DND-41 (cell line): ENCODE results near the gene DDX24.
A peak's percentile ranks its signal among the peaks of the same experiment; 100 is the strongest.

ENCODE experiments used
- ATAC-seq: fragments of 200-7000 bp; cut with Tn5 transposase; 3 replicates; pipeline ENCODE4 v1.9.1; 2021; ENCODE audit warnings: low read depth; ENCODE audit not compliant: insufficient read depth
- DNase-seq: peaks from one replicate; pipeline ENCODE4 v3.0.0-alpha.2; 2020
- H2AFZ ChIP-seq: 2 replicates; pipeline ENCODE4 v1.6.0; 2012; ENCODE audit warnings: low read depth, low read length
- H3K27ac ChIP-seq: 2 replicates; pipeline ENCODE4 v1.5.1; 2012; ENCODE audit warnings: low read length, inconsistent platforms
- H3K27me3 ChIP-seq: fragments of 200-600 bp; sonication (generic); 2 replicates; pipeline ENCODE4 v1.6.0; 2012; ENCODE audit warnings: low read length, mild to moderate bottlenecking, inconsistent platforms; ENCODE audit not compliant: insufficient read depth, poor library complexity
- H3K36me3 ChIP-seq: 2 replicates; pipeline ENCODE4 v1.5.1; 2012; ENCODE audit warnings: low read length, inconsistent platforms; ENCODE audit not compliant: insufficient read depth
- H3K4me1 ChIP-seq: 2 replicates; pipeline ENCODE4 v1.5.1; 2012; ENCODE audit warnings: mild to moderate bottlenecking, low read length; ENCODE audit not compliant: insufficient read depth
- H3K4me2 ChIP-seq: 2 replicates; pipeline ENCODE4 v1.6.0; 2012; ENCODE audit warnings: mild to moderate bottlenecking, moderate library complexity, low read length, inconsistent platforms; ENCODE audit not compliant: insufficient read depth
- H3K4me3 ChIP-seq, 2 experiments: fragments of 200-600 bp in 1 of 2; shearing (Covaris generic) in 1 of 2; 2 replicates each; pipeline ENCODE4 v1.5.1; 2012 to 2016; ENCODE audit warnings: inconsistent platforms in 2 of 2, low read length in 2 of 2, mild to moderate bottlenecking in 2 of 2, low read depth in 1 of 2, moderate library complexity in 1 of 2
- H3K79me2 ChIP-seq: 2 replicates; pipeline ENCODE4 v1.6.0; 2012; ENCODE audit warnings: low read length, inconsistent platforms; ENCODE audit not compliant: insufficient read depth
- H3K9ac ChIP-seq: 2 replicates; pipeline ENCODE4 v1.6.0; 2012; ENCODE audit warnings: low read depth, mild to moderate bottlenecking, inconsistent platforms, low read length, moderate library complexity
- H3K9me3 ChIP-seq: 2 replicates; pipeline ENCODE4 v1.5.1; 2012; ENCODE audit warnings: low read length, moderate library complexity, mild to moderate bottlenecking, inconsistent platforms; ENCODE audit not compliant: insufficient read depth, severe bottlenecking
- H4K20me1 ChIP-seq: 2 replicates; pipeline ENCODE4 v1.6.0; 2012; ENCODE audit warnings: low read length; ENCODE audit not compliant: insufficient read depth
- CTCF ChIP-seq: IDR thresholded peaks from 2 replicates; pipeline ENCODE4 v1.5.1; 2012; ENCODE audit warnings: borderline replicate concordance, low read length, moderate library complexity, mild to moderate bottlenecking; ENCODE audit not compliant: poor library complexity, severe bottlenecking; ENCODE audit errors: extremely low read depth
- EZH2 ChIP-seq: IDR thresholded peaks from 3 replicates; pipeline ENCODE4 v1.6.1; 2012; ENCODE audit warnings: borderline replicate concordance, low read depth, mild to moderate bottlenecking, moderate library complexity, low read length, inconsistent platforms; ENCODE audit not compliant: severe bottlenecking

Gene DDX24

GRCh38 chr14:94011795-94012194 is 69.2 kb downstream of the DDX24 start:
- H3K36me3 ChIP-seq: no peaks in the 10 kb centered on the region
- no peak overlapping the region for H3K27ac ChIP-seq
- H3K4me3 ChIP-seq: no peak overlapping the region
- no peaks in the 10 kb centered on the region for H3K9me3 ChIP-seq
- no peak overlapping the region for H3K9ac ChIP-seq
- peaks cover 2% of the 10 kb centered on the region; the same call in 1 of the 2 replicates for H4K20me1 ChIP-seq
- no peaks in the 10 kb centered on the region for H3K4me1 ChIP-seq
- no peaks in the 10 kb centered on the region for H3K79me2 ChIP-seq
- ATAC-seq: peak; percentile 55; the same call in 1 of the 3 replicates
- DNase-seq: no peak
- no peak overlapping the region for H2AFZ ChIP-seq
- peaks cover 2% of the 10 kb centered on the region for H3K27me3 ChIP-seq
- TF ChIP-seq CTCF: no peak
- no peak for TF ChIP-seq EZH2
- H3K4me2 ChIP-seq: no peak overlapping the region

- H3K27me3 ChIP-seq: no peaks in the 10 kb centered on the region
- no peaks in the 10 kb centered on the region for H3K79me2 ChIP-seq
- H3K4me2 ChIP-seq: no peak overlapping the region
- no peaks in the 10 kb centered on the region for H3K36me3 ChIP-seq
- no peak overlapping the region for H2AFZ ChIP-seq
- H3K4me1 ChIP-seq: no peaks in the 10 kb centered on the region
- DNase-seq: no peak
- no peaks in the 10 kb centered on the region; the same call in 1 of the 2 replicates for H4K20me1 ChIP-seq
- H3K9me3 ChIP-seq: no peaks in the 10 kb centered on the region
- no peak overlapping the region for H3K9ac ChIP-seq
- no peak overlapping the region for H3K4me3 ChIP-seq
- no peak for ATAC-seq
- TF ChIP-seq EZH2 (no peak), CTCF (no peak)
- H3K27ac ChIP-seq: no peak overlapping the region
Measured at GRCh38 chr14:94010625-94011024, 70.4 kb downstream of the DDX24 start.

DNA sequence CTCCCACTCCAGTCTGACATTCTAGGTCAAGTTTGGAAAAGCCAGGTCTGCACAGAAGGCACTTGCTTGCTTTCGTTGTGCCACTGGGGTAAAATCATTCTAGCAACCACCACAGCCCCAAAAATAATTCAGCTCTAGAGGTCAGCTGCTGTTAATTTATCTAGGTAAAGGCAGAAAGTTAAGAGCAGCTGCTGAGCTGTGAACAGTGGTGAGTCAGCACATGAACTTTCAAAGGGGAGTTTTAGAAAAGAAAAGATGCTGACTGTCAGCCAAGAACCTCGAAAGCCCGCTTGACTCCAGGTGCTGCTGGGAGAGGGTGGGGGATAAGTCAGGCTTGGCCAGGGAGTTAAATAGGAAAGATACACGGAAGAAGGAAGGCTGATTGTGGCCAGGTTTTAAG is 71.2 kb downstream of the DDX24 start:
- Histone ChIP-seq H3K4me3 (no peak overlapping the region), H2AFZ (no peak overlapping the region), H3K4me2 (no peak overlapping the region), H3K27me3 (no peaks in the 10 kb centered on the region), H3K9me3 (no peaks in the 10 kb centered on the region), H3K36me3 (no peaks in the 10 kb centered on the region), H3K79me2 (no peaks in the 10 kb centered on the region), H3K9ac (no peak overlapping the region), H3K27ac (no peak overlapping the region), H3K4me1 (no peaks in the 10 kb centered on the region), H4K20me1 (no peaks in the 10 kb centered on the region; the same call in 1 of the 2 replicates)
- TF ChIP-seq EZH2 (no peak), CTCF (no peak)
- ATAC-seq (no peak), DNase-seq (no peak)

- no peak overlapping the region for H3K27ac ChIP-seq
- H2AFZ ChIP-seq: no peak overlapping the region
- no peaks in the 10 kb centered on the region for H3K79me2 ChIP-seq
- H3K27me3 ChIP-seq: no peaks in the 10 kb centered on the region
- H3K4me2 ChIP-seq: no peak overlapping the region
- no peak overlapping the region for H3K4me3 ChIP-seq
- H3K36me3 ChIP-seq: no peaks in the 10 kb centered on the region
- H3K9me3 ChIP-seq: no peaks in the 10 kb centered on the region
- H3K4me1 ChIP-seq: no peaks in the 10 kb centered on the region
- no peaks in the 10 kb centered on the region; the same call in 1 of the 2 replicates for H4K20me1 ChIP-seq
- ATAC-seq (no peak), DNase-seq (no peak)
- TF ChIP-seq EZH2: no peak
- TF ChIP-seq CTCF: no peak
- no peak overlapping the region for H3K9ac ChIP-seq
Measured at GRCh38 chr14:94008234-94008633, 72.8 kb downstream of the DDX24 start.
